ENCODE results near the gene AP2A2. TPM values are rescaled to one million over a fixed set of nuclear protein-coding genes. Genes with fewer than 3 reads are reported as not detected.

AP2A2 gene
- total RNA-seq, 4 donors from 2014 or later, result 79.2 to 115 (median 110) TPM

DNA sequence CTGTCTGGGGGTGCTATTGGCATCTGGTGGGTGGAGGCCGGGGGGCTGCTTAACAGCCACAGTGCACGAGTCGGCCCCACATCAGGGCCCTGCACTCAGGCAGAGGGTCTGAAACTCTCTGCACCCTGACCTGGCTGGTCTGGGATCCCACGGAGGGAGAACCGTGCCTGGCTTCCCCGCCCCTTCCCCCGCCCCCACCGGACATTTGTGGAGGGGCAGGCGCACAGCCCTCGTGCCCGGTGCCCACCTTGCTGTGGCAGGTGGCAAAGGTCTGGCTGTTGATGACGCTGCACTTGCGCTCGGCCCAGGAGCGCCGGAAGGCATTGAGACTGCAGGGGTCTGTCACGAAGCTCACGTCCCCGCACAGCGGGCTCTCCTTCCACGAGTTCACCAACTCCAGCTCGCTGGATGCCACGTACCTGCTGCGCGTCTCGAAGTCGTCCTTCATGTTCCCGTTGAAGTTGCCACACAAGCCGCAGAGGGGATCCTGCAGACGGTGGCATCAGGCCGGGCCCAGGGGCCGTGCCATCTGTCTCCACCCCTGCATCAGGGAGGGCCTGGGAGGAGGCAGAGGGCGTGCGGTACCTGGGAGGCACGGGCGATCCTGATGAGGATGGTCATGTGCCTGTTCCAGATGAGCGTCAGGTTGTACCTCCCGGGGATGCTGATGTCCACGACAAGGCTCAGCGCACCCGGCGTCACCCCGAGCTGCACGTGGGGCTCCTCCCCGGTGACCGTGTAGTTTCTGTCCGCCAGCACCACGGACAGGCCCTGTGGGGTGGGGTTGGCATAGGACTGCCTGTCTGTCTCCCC is 99.1 kb downstream of the AP2A2 start:
- TF ChIP-seq, protein P1, sequence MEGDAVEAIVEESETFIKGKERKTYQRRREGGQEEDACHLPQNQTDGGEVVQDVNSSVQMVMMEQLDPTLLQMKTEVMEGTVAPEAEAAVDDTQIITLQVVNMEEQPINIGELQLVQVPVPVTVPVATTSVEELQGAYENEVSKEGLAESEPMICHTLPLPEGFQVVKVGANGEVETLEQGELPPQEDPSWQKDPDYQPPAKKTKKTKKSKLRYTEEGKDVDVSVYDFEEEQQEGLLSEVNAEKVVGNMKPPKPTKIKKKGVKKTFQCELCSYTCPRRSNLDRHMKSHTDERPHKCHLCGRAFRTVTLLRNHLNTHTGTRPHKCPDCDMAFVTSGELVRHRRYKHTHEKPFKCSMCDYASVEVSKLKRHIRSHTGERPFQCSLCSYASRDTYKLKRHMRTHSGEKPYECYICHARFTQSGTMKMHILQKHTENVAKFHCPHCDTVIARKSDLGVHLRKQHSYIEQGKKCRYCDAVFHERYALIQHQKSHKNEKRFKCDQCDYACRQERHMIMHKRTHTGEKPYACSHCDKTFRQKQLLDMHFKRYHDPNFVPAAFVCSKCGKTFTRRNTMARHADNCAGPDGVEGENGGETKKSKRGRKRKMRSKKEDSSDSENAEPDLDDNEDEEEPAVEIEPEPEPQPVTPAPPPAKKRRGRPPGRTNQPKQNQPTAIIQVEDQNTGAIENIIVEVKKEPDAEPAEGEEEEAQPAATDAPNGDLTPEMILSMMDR (IDR thresholded peaks at IDR 0.05; ENCODE audit: low read depth), result no peak

DNA sequence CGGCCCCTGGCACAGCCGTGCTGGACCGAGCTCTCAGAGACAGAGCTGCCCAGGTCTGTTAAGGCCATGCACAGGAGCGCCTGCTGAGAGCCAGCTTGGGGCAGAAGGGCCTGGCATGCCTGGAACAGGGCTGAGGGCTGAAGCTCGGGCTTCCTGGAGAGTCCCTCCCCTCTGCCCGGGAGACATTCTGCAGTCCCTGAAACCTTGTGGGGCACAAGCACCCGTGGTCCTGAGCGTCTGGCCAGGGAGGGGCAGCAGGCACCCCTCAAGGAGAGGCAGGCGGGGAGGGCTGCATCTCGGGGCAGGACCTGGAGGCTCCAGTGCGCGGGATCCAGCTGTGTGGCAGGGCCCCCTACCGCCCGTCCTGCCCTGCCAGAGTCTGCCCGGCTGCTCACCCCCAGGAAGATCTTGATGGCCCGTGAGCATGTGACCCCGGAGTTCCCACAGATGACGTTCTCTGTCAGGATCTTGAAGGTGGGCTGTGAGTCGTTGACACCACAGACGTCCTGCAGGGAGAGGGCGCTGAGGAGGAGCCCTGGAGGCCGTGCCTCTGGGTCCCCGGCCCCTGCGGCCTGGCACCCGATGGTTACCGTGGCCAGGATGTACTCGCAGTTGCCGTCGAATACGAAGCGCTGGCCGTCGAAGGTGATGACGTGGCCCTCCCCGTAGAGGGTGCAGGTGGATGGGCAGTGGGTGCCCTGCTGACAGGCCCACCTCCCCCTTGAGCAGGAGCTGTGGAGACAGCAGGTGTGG is 99.9 kb downstream of the AP2A2 start:
- TF ChIP-seq, protein P1 (IDR thresholded peaks at IDR 0.05; ENCODE audit: low read depth), result no peak

DNA sequence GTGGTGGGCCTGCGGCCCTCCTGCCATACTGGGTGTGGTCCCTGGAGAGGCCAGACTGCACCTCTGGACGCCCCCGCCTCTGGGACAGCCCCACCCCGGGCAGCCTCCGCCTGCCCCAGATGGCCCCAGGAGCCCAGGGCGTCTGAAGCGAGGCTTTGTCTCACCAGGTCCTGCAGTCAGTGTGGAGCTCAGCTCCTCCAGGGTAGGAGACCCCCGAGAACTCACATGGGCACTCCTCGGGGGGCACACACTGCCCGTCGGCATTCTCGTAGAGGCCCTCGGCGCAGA is 100.4 kb downstream of the AP2A2 start:
- TF ChIP-seq, protein P1 (IDR thresholded peaks at IDR 0.05; ENCODE audit: low read depth), result no peak

DNA sequence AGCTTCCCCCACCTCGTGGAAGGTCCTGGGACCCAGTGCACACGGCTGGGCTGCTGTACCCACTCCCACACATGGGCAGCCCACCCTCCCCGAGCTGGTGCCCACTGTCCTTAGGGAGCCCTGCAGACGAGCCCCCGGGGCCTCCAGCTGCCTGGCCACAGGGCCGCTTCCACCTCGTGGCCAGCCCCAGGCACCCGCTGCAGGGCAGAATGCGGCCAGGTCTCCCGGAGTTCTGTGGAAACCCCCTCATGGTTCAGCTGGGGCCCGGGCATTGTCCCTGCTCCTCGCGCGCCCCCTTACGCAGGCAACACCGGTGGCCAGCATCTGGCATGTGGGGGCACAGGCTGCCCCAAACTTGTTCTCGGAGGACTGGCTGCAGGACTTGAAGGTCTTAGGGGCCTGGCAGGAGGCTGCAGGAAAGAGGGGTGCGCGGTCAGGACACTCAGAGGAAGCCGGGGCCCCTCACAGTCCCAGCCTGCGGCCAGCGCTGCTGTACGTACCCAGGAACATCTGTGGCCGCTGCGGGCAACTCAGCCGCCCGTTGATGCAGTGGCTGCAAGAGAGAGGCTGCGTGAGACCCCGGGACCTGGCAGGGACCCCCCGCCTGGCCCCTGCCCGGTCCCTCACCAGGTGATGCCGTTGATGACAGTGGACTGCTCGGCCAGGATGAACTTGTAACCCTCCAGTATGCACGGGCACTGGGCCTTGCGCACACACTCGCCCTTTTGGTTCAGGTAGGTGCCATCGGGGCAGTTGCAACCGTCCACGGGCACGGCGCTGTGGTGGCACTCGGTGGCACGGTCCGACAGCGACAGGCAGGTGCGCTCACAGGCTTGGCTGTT is 101.2 kb downstream of the AP2A2 start:
- TF ChIP-seq, protein P1 (IDR thresholded peaks at IDR 0.05; ENCODE audit: low read depth), result no peak

DNA sequence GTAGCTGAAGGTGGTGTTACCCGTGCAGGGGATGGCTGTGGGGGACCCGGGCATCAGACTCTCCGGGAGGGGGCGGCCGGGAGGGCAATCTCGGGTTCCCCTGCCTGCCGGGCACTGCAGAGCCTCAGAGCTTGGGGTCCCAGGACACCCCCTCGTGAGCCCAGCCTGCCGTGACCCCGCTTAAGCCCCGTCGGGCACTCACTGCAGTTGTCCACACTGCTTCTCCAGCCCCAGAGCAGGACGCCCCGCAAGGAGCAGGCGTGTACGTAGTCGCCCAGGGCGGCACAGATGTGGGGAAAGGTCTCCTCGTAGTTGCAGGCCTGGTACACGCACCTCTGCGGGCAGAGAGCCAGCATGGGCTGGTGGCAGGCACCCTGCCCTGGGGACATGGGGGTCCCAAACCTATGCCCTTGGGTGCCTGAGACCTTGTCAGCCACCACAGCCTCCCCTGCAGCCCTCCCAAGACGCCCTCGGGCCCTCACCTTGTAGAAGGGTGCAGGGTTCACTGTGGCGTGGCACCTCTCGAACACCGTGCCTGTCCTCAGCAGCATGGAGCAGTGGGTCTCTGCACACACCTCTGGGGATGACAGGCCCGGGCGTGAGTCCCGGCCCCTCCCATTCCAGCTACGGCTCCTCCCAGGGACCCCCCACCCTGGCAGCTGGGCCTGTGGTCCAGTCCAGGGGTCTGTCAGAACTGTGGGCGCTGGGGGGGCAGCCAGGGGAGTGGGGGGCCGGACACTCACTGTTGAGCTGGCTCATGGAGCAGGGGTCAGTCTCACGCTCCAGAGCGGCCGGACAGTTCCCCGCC is 102.0 kb downstream of the AP2A2 start:
- TF ChIP-seq, protein P1 (IDR thresholded peaks at IDR 0.05; ENCODE audit: low read depth), result no peak

DNA sequence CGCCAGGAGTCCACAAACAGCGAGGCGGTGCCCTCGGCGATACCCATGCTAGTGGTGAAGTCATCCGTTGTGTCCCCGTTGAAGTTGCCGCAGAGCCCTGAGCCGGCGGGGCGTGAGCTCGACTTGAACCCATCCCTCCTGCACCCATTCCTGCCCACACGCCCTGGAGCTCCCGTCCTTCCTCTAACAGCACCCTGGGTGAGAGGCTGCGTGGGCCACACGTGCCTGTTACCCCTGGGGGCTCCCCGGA is 102.5 kb downstream of the AP2A2 start:
- TF ChIP-seq, protein P1 (IDR thresholded peaks at IDR 0.05; ENCODE audit: low read depth), result no peak
